MM.1S (cell line): ENCODE data around the gene BNIP5.

ENCODE experiments used
- DNase-seq: peaks from one replicate; pipeline ENCODE4 v3.0.0-alpha.2; 2015
- H2AFZ ChIP-seq: fragments of 300-600 bp; sonication (generic); 2 replicates; pipeline ENCODE4 v1.6.0; 2016; ENCODE audit warnings: antibody characterized with exemption, low read length
- H3F3A ChIP-seq: fragments of 300-600 bp; sonication (generic); 2 replicates; pipeline ENCODE4 v1.6.1; 2016; ENCODE audit warnings: mild to moderate bottlenecking, antibody characterized with exemption, low read length, moderate library complexity, mixed read lengths; ENCODE audit not compliant: insufficient read depth
- H3K27ac ChIP-seq: fragments of 300-600 bp; sonication (generic); 2 replicates; pipeline ENCODE4 v1.5.1; 2016; ENCODE audit warnings: mild to moderate bottlenecking, low read length
- H3K27me3 ChIP-seq: fragments of 300-600 bp; sonication (generic); replicated peaks from 2 replicates; pipeline ENCODE4 v1.6.0; 2016; ENCODE audit warnings: low read length; ENCODE audit not compliant: insufficient read depth
- H3K36me3 ChIP-seq: fragments of 300-600 bp; sonication (generic); replicated peaks from 2 replicates; pipeline ENCODE4 v1.6.1; 2016; ENCODE audit warnings: mild to moderate bottlenecking, low read length, mixed read lengths; ENCODE audit not compliant: insufficient read depth
- H3K4me1 ChIP-seq: fragments of 300-600 bp; sonication (generic); 2 replicates; pipeline ENCODE4 v1.6.1; 2016; ENCODE audit warnings: low read length, mixed read lengths
- H3K4me2 ChIP-seq: fragments of 300-600 bp; sonication (generic); 2 replicates; pipeline ENCODE4 v1.6.0; 2016; ENCODE audit warnings: low read depth, low read length
- H3K4me3 ChIP-seq: fragments of 300-600 bp; sonication (generic); 2 replicates; pipeline ENCODE4 v1.5.1; 2016; ENCODE audit warnings: low read length, mixed read lengths
- H3K79me2 ChIP-seq: fragments of 300-600 bp; sonication (generic); 2 replicates; pipeline ENCODE4 v1.6.1; 2016; ENCODE audit warnings: mixed run types, low read length, mixed read lengths
- H3K9ac ChIP-seq: fragments of 300-600 bp; sonication (generic); 2 replicates; pipeline ENCODE4 v1.6.1; 2016; ENCODE audit warnings: low read length, mixed read lengths
- H3K9me2 ChIP-seq: fragments of 300-600 bp; sonication (generic); replicated peaks from 2 replicates; pipeline ENCODE4 v1.6.1; 2016; ENCODE audit warnings: mild to moderate bottlenecking, low read length, mixed read lengths; ENCODE audit not compliant: insufficient read depth
- H3K9me3 ChIP-seq: fragments of 300-600 bp; sonication (generic); replicated peaks from 2 replicates; pipeline ENCODE4 v1.6.1; 2016; ENCODE audit warnings: mild to moderate bottlenecking, low read length, mixed read lengths; ENCODE audit not compliant: insufficient read depth
- H4K20me1 ChIP-seq: fragments of 300-600 bp; sonication (generic); 2 replicates; pipeline ENCODE4 v1.6.1; 2016; ENCODE audit warnings: mild to moderate bottlenecking, low read length, moderate library complexity, mixed read lengths; ENCODE audit not compliant: insufficient read depth
- CTCF ChIP-seq: fragments of 300-600 bp; sonication (generic); IDR thresholded peaks from 2 replicates; pipeline ENCODE4 v1.5.1; 2016; ENCODE audit warnings: antibody characterized with exemption, low read length, mixed read lengths
- EZH2 ChIP-seq: fragments of 300-600 bp; sonication (generic); optimal IDR thresholded peaks from 2 replicates; pipeline ENCODE3; 2017; ENCODE audit warnings: low read depth, mild to moderate bottlenecking, antibody characterized with exemption, low read length, mixed read lengths
- EZH2phosphoT487 ChIP-seq: fragments of 300-600 bp; sonication (generic); IDR thresholded peaks from 2 replicates; pipeline ENCODE4 v1.6.1; 2018; ENCODE audit warnings: antibody characterized with exemption, low read length

Gene BNIP5

GRCh38 chr6:36372088-36372487, 35.4 kb upstream of the BNIP5 start:
- no peaks in the 10 kb centered on the region for H3F3A ChIP-seq
- no peak overlapping the region for H3K4me3 ChIP-seq
- H3K9ac ChIP-seq, result no peak overlapping the region
- H3K4me1 ChIP-seq, result no peaks in the 10 kb centered on the region
- no peaks in the 10 kb centered on the region for H3K36me3 ChIP-seq
- H2AFZ ChIP-seq, result no peak overlapping the region
- H3K4me2 ChIP-seq, result no peak overlapping the region
- no peak overlapping the region for H3K27ac ChIP-seq
- TF ChIP-seq EZH2phosphoT487 (no peak), EZH2 (no peak), CTCF (no peak)
- H4K20me1 ChIP-seq, result no peaks in the 10 kb centered on the region
- H3K27me3 ChIP-seq, result no peaks in the 10 kb centered on the region
- no peaks in the 10 kb centered on the region for H3K9me2 ChIP-seq
- no peak for DNase-seq
- H3K9me3 ChIP-seq, result no peaks in the 10 kb centered on the region
- H3K79me2 ChIP-seq, result no peaks in the 10 kb centered on the region

- no peak overlapping the region for H2AFZ ChIP-seq
- H3K9ac ChIP-seq, result no peak overlapping the region
- H3K27ac ChIP-seq, result no peak overlapping the region
- no peaks in the 10 kb centered on the region for H4K20me1 ChIP-seq
- no peaks in the 10 kb centered on the region for H3K27me3 ChIP-seq
- no peak overlapping the region for H3K4me3 ChIP-seq
- H3K4me1 ChIP-seq, result no peaks in the 10 kb centered on the region
- H3F3A ChIP-seq, result no peaks in the 10 kb centered on the region
- no peaks in the 10 kb centered on the region for H3K9me3 ChIP-seq
- no peaks in the 10 kb centered on the region for H3K9me2 ChIP-seq
- DNase-seq, result no peak
- H3K4me2 ChIP-seq, result no peak overlapping the region
- TF ChIP-seq EZH2phosphoT487 (no peak), CTCF (no peak), EZH2 (no peak)
- H3K79me2 ChIP-seq, result no peaks in the 10 kb centered on the region
- H3K36me3 ChIP-seq, result no peaks in the 10 kb centered on the region
Observed at GRCh38 chr6:36371211-36371610, 34.5 kb upstream of the BNIP5 start.

GRCh38 chr6:36370638-36371037, 34.0 kb upstream of the BNIP5 start:
- H4K20me1 ChIP-seq, result no peaks in the 10 kb centered on the region
- H3K4me1 ChIP-seq, result peaks cover 2% of the 10 kb centered on the region
- no peaks in the 10 kb centered on the region for H3K9me3 ChIP-seq
- H3K4me2 ChIP-seq, result no peak overlapping the region
- H3K9me2 ChIP-seq, result no peaks in the 10 kb centered on the region
- no peak overlapping the region for H3K27ac ChIP-seq
- H3K4me3 ChIP-seq, result no peak overlapping the region
- TF ChIP-seq EZH2 (no peak), CTCF (no peak), EZH2phosphoT487 (no peak)
- no peaks in the 10 kb centered on the region for H3K36me3 ChIP-seq
- H2AFZ ChIP-seq, result no peak overlapping the region
- no peaks in the 10 kb centered on the region for H3K79me2 ChIP-seq
- no peak overlapping the region for H3K9ac ChIP-seq
- no peak for DNase-seq
- H3F3A ChIP-seq, result no peaks in the 10 kb centered on the region
- no peaks in the 10 kb centered on the region for H3K27me3 ChIP-seq
